NCI-H2196 (cell line): ENCODE measurements around the gene NUAK2.
"Not testable (repeated sequence)": the region's sequence is repeated elsewhere in the genome, so short reads cannot be mapped to it uniquely, and the experiment has no call there.

Experiments used
- DNase-seq: peaks from one replicate; lab custom pipeline; 2025; ENCODE audit not compliant: unreplicated experiment; lab: John Stamatoyannopoulos, UW

Gene NUAK2

GRCh38 chr1:205321162-205321958 lies at the start of gene NUAK2:
Gene NUAK2 (minus strand): TSS chr1:205321745. CDS start chr1:205321628, 117 bp downstream.
- DNase-seq: peak; percentile 96

DNA sequence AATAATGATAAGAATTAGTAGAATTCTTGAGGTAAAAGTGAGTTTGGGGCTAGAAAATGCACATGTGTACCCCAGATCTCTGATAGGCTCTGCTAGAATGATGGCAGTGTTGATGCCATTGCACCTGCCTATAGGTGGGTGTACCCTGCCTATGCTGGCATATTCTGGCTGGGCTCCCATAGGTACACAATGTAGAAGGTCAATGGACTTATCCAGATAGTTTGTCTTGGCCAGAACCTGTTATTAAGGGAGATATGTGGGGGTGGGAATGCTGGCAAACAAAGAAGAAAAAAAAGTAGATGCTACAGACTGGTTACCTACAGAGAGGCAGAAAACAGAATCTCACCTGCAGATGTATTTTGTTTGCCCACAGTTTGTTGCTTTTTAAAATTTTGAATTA lies 49.2 kb upstream of the NUAK2 start:
- DNase-seq: peak; percentile 31

GRCh38 chr1:205369701-205370123 lies 48.2 kb upstream of the NUAK2 start:
- no peak for DNase-seq

GRCh38 chr1:205368478-205368877 lies 46.9 kb upstream of the NUAK2 start:
- DNase-seq: no peak

- peak; percentile 85 for DNase-seq
Measured at GRCh38 chr1:205365945-205366463, 44.5 kb upstream of the NUAK2 start.

DNA sequence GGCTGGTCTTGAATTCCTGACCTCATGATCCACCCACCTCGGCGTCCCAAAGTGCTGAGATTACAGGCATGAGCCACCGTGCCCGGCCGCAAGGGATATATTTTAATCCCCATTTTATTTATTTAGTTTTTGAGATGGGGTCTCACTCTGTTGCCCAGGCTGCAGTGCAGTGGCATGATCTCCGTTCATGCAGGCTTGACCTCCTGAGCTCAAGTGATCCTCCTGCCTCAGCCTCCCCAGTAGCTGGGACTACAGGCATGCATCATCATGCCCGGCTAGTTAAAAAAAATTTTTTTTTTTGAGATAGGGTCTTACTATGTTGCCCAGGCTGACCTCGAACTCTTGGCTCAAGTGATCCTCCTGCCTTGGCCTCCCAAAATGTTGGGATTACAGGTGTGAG lies 43.5 kb upstream of the NUAK2 start:
- DNase-seq: not testable (repeated sequence)

DNA sequence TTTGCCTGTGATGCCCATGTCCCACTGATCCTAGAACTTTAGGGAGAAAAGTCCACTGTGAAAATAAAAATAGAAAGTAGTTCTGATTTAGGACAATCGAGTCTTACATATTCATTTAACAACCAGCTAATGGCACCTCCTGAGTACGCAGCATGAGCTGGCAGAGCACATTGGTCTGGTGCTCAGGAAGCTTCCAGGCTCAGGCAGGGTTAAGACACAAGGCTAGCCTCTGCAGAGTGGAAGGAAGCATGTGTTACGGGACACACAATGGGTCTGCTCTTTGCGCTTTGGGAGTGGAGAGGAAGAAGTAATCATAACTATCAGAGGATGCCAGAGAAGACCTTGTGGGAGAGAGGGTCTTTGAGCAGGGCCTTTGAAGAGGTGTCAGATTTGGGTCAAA lies 39.3 kb upstream of the NUAK2 start:
- DNase-seq: no peak

- no peak for DNase-seq
Measured at GRCh38 chr1:205359771-205360565, 38.4 kb upstream of the NUAK2 start.

DNA sequence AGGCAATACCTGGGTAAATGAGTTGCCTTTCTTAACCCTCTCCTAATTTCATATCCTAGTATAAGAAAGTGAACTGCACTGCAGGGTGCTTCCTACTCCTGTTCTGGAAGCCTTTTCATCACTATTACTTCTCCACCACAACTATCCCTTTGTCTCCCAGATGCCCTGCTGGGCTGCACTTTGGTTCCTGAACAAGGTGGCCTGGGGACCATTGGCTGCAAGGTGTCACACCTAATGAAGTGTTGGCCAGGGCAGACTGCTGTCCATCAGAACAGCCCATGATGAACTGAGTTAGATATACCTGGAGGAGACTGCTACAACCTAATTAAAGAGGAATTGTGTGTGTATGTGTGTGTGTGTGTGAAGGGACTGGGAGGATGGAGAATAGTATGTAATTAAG lies 37.0 kb upstream of the NUAK2 start:
- DNase-seq: no peak

DNA sequence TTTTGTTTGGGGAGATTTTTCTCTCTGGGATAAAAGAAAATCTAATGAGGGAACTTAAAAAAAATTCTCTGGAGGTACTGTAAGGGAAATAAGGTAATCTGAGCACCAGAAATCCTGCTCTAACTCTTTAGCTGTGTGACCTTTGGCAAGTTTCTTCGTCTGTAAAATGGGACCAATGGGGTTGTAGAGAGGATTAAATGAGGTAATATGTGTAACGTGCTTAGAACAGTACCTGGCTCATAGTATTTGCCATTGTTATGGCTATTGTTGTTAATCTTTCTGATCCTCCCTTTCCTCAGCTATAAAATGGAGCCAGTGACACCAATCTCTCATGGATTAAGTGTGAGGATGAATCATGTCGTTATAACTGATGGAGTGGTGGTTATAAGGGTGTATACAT lies 36.0 kb upstream of the NUAK2 start:
- no peak for DNase-seq

DNA sequence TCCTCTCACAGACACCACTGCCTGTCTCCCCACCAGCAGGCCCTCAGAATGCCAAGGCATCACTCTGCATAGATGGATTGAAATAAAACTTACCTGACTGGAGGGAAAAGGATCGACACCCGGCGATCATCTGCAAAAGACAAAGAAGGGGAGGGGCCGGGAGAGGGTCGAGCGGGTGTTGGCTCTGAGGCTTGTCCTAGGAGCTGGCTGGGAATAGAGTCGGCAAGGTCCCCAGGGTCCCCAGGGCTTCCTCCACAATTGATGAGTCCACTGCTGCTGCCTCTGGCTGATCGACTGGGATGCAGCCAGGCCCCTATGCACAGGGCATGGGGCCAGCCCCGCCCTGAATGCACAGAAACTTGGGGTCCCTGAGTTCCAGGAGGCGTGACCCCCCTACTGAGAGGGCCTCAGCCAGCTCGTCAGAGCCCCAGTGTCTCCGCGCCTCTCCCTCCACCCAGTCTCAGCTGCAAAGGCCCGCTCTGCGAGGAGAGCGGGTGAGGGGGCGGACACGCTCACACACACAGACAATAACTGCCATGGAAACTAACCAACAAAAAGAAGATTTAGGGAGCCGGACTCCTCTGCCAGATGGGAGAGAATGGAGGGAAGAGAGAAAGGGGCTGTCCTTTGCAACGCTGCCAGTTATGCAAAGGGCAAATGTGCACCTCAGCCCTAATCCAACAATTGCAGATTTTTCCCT lies 35.0 kb upstream of the NUAK2 start, which contains the start of gene KLHDC8A:
TSS of gene KLHDC8A (minus strand) at position 483 of the 700 bp plus-strand sequence. CDS start 13,318 bp downstream, outside the sequence.
- DNase-seq: no peak

GRCh38 chr1:205355075-205355453 lies 33.5 kb upstream of the NUAK2 start:
- DNase-seq: peak; percentile 76

- DNase-seq: peak; percentile 77
Measured at GRCh38 chr1:205354259-205355074, 32.9 kb upstream of the NUAK2 start.

- DNase-seq: no peak
Measured at GRCh38 chr1:205353612-205354011, 32.1 kb upstream of the NUAK2 start.

DNA sequence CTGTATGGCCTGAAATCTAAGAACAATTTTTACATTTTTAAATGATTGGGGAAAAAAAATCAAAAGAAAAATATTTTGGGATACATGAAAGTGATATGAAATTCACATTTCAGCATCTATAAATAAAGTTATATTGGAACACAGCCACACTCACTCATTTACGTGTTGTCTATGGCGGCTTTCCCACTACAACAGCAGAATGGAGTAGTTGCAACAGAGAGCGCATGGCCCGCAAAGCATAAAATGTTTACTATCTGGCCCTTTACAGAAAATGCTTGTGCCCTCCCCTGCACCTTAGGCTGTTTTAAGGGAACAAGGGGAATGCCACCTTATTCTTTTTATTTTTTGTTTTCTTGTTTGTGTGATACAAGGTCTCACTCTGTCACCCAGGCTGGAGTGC lies 31.6 kb upstream of the NUAK2 start:
- DNase-seq: no peak

GRCh38 chr1:205351984-205352713 lies 30.6 kb upstream of the NUAK2 start:
- DNase-seq: peak; percentile 77

GRCh38 chr1:205350691-205351141 lies 29.2 kb upstream of the NUAK2 start:
- no peak for DNase-seq

- DNase-seq: no peak
Measured at GRCh38 chr1:205350124-205350523, 28.6 kb upstream of the NUAK2 start.
